Colonic mucosa (tissue), 4 donors: ENCODE results near the gene SNRPD2. TPM values are rescaled to one million over a fixed set of nuclear protein-coding genes. Genes with fewer than 3 reads are reported as not detected.

Experiments used
- DNase-seq: peaks from one replicate; pipeline ENCODE4 v3.0.0-alpha.2; 2020
- H3K27ac ChIP-seq: fragments of 200-600 bp; one replicate; pipeline ENCODE4 v1.8.0; 2021
- H3K27me3 ChIP-seq: fragments of 200-600 bp; one replicate; pipeline ENCODE4 v1.8.0; 2021
- H3K36me3 ChIP-seq: fragments of 200-600 bp; one replicate; pipeline ENCODE4 v1.8.0; 2021
- H3K4me1 ChIP-seq: fragments of 200-600 bp; one replicate; pipeline ENCODE4 v1.8.0; 2021; ENCODE audit warnings: mild to moderate bottlenecking
- H3K4me3 ChIP-seq: fragments of 200-600 bp; one replicate; pipeline ENCODE4 v1.8.0; 2021
- H3K9ac ChIP-seq, 2 donors: one replicate each; pipeline ENCODE4 v1.7.0; 2013; ENCODE audit warnings: control low read depth in 2 of 2, low read depth in 2 of 2, low read length in 2 of 2
- H3K9me3 ChIP-seq: fragments of 200-600 bp; one replicate; pipeline ENCODE4 v1.8.0; 2021
- intact Hi-C: fragments of 100-400 bp; cut with DNase I; formaldehyde crosslinking; loops from one replicate; pipeline ENCODE4 v1.14.1; 2022
- total RNA-seq, 2 donors: library from RNA; stranded (reverse); fragmentation: NEBNext Ultra II Directional in 1 of 2; extraction: Animal tissue kit (Norgen Biotek cat#: 25700) in 1 of 2; gene quantifications; one replicate each; pipeline ENCODE4 v1.2.1, GENCODE V29; 2021
- TF ChIP-seq, protein P1 (sequence below): fragments of 200-600 bp; IDR thresholded peaks from one replicate; pipeline ENCODE4 v1.8.0; 2022; ENCODE audit warnings: antibody characterized with exemption, mild to moderate bottlenecking
- donor health status: healthy.
- donor health status: DM: no; HTN: no; CAD: no.
- donor health status: DM: no; HTN: no; CAD: no.

The SNRPD2 gene
- total RNA-seq, 2 donors from 2014 or later, result 269 to 484 TPM

DNA sequence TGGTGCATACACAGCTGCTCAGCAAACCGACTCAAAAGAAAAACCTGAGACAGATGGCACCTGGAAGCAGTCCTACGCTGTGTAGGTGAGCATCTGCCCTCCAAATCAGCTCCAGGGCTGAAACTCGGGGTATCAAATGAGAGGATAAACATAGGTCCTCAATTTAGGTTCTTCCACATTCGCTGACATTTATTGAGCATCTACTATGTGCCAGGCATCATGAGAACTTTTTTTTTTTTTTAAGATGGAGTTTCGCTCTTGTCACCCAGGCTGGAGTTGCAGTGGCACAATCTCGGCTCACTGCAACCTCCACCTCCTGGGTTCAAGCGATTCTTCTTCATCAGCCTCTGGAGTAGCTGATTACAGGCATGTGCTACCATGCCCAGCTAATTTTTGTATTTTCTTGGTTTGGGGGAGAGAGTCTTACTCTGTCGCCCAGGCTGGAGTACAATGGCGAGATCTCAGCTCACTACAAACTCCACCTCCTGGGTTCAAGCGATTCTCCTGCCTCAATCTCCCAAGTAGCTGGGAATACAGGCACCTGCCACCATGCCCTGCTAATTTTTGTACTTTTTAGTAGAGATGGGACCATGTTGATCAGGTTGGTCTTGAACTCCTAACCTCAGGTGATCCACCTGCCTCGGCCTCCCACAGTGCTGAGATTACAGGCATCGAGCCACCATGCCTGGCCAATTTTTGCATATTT lies 14.1 kb upstream of the SNRPD2 start:
- Histone ChIP-seq H3K36me3 (no peaks in the 10 kb centered on the region), H3K4me1 (no peaks in the 10 kb centered on the region), H3K4me3 (no peak overlapping the region), H3K27ac (no peak overlapping the region), H3K9ac (no peak overlapping the region), H3K27me3 (no peaks in the 10 kb centered on the region), H3K9me3 (no peaks in the 10 kb centered on the region)
- TF ChIP-seq, protein P1, sequence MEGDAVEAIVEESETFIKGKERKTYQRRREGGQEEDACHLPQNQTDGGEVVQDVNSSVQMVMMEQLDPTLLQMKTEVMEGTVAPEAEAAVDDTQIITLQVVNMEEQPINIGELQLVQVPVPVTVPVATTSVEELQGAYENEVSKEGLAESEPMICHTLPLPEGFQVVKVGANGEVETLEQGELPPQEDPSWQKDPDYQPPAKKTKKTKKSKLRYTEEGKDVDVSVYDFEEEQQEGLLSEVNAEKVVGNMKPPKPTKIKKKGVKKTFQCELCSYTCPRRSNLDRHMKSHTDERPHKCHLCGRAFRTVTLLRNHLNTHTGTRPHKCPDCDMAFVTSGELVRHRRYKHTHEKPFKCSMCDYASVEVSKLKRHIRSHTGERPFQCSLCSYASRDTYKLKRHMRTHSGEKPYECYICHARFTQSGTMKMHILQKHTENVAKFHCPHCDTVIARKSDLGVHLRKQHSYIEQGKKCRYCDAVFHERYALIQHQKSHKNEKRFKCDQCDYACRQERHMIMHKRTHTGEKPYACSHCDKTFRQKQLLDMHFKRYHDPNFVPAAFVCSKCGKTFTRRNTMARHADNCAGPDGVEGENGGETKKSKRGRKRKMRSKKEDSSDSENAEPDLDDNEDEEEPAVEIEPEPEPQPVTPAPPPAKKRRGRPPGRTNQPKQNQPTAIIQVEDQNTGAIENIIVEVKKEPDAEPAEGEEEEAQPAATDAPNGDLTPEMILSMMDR, result no peak
- intact Hi-C loops, result no loop called here
- DNase-seq, result no peak

DNA sequence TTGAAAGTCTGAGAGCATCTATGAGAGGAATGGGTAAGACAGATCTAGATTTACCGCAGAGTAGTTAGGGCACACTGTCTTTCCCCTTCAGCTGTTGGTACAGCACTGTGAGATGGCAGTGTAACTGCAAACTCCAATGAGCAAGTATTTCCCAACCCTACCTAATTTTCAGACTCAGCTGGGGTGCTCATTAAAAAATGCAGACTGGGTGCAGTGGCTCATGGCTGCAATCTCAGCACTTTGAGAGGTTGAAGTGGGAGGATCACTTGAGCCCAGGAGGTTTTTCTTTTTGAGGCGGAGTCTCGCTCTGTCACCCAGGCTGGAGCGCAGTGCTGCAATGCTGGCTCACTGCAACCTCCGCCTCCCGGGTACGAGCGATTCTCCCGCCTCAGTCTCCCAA lies 13.4 kb upstream of the SNRPD2 start:
- Histone ChIP-seq H3K27me3 (no peaks in the 10 kb centered on the region), H3K9ac (no peak overlapping the region), H3K27ac (no peak overlapping the region), H3K9me3 (no peaks in the 10 kb centered on the region), H3K4me1 (no peaks in the 10 kb centered on the region), H3K4me3 (no peak overlapping the region), H3K36me3 (no peaks in the 10 kb centered on the region)
- TF ChIP-seq, protein P1, result no peak
- DNase-seq, result no peak
- intact Hi-C loops, result no loop called here

DNA sequence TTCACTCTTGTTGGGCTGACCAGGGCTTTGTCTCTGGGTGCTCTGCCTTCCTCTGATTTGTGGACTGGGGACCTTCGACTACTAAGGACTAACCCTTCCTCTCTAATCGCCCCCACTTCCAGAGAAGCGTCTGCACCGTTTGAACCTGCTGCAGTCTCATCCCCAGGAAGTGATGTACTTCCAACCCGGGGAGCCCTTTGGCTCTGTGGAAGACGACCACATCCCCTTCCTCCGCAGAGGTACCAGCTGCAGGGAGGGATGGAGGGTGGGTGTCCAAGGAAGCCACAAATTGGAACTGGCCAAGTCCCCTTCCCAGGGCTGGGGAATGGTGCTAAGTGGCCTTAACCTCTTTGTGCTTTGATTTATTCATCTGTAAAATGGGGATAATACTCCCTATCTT lies 9.9 kb upstream of the SNRPD2 start:
- intact Hi-C loops, result no loop called here
- TF ChIP-seq, protein P1, result no peak
- no peak overlapping the region for H3K4me3 ChIP-seq
- H3K36me3 ChIP-seq, result no peaks in the 10 kb centered on the region
- H3K27me3 ChIP-seq, result no peaks in the 10 kb centered on the region
- no peaks in the 10 kb centered on the region for H3K4me1 ChIP-seq
- no peak overlapping the region for H3K27ac ChIP-seq
- H3K9me3 ChIP-seq, result no peaks in the 10 kb centered on the region
- H3K9ac ChIP-seq, result no peak overlapping the region
- no peak for DNase-seq

DNA sequence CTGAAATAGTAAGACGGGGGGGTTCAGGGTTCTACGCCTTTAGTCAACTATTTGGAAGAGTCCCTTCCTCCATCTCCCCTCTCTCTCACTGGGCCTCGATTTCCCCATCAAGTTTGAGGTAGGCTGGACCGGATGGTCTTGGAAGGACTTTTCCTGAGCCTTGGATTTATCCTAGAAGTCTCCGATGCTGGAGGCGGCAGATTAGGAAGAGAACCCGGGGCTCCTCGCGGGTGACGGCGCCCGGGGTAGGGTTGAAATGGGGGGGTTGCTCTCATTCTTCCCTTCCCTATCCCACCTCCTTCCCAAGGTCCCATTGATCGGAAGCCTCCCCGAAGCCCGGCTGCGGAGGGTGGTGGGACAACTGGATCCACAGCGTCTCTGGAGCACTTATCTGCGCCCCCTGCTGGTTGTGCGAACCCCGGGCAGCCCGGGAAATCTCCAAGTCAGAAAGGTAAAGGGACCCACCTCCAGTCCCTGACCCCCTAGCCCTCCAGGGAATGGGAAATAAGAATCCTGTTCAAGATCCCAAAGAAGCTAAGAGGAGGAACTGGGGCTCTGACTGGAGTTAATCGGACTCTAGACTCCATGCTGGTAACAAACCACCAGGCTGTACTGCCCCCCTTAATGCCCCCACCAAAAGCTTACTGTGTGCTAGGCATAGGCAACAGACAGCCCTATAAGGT lies 1.5 kb upstream of the SNRPD2 start:
- TF ChIP-seq, protein P1, result peak; percentile 92
- peak overlapping the region; percentile 97 for H3K4me3 ChIP-seq
- H3K4me1 ChIP-seq, result peaks cover 4% of the 10 kb centered on the region
- H3K27me3 ChIP-seq, result no peaks in the 10 kb centered on the region
- H3K9ac ChIP-seq, result peak overlapping the region; percentile 82 to 97
- no peaks in the 10 kb centered on the region for H3K36me3 ChIP-seq
- intact Hi-C loops, result loop anchor here (5.0 kb wide), 1 partner anchor 74 kb away; the partner anchor contains the start of gene SIX5
- no peaks in the 10 kb centered on the region for H3K9me3 ChIP-seq
- peak; percentile 90 for DNase-seq
- peak overlapping the region; percentile 93 for H3K27ac ChIP-seq

DNA sequence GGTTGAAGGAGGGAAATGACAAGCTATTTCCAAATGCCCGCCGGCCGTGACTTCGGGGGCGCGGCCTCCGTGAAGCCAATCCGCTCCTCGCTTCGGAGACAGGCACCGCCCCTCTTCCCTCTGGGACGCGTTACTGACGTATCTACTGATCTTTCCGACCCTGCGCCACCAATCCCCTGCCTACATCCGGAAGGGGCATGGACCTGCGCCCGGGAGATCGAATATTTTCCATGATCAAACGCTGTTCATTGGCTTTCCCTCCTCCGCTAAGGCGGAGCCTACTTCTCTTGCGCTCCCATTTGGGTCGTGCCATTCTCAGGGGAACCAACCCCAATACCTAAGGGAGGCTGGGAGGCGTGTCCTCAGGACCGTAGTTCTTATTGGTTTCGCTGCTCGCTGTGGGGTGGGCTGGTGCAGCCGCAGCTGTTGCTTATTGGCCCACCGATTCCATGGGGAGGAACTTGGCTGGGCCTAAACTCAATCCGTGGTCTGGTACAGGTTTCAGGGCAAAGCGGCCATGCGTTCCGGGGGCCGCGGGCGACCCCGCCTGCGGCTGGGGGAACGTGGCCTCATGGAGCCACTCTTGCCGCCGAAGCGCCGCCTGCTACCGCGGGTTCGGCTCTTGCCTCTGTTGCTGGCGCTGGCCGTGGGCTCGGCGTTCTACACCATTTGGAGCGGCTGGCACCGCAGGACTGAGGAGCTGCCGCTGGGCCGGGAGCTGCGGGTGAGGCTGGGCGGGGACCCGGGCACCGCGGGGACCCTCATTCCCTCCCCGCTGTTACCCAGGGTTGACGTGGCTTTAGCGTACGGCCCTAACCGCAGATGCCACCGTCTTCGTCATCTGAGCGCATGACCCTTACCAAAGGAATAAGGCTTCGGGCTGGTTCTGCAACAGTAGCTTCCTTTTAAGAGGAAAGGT lies 693 bp upstream of the SNRPD2 start, which contains the start of gene QPCTL:
TSS of gene QPCTL (plus strand) at position 480 of the 919 bp plus-strand sequence. CDS start at position 518, 38 bp downstream.
- Histone ChIP-seq H3K9me3 (no peaks in the 10 kb centered on the region), H3K27ac (peak within 1 kb of the TSS; percentile 93), H3K27me3 (no peaks in the 10 kb centered on the region), H3K4me1 (peaks cover 4% of the 10 kb centered on the region), H3K4me3 (peak within 1 kb of the TSS; percentile 97), H3K36me3 (no peaks in the 10 kb centered on the region), H3K9ac (peak within 1 kb of the TSS; percentile 96 to 97)
- DNase-seq, result peak; percentile 97
- intact Hi-C loops, result loop anchor here (5.0 kb wide), 1 partner anchor 75 kb away; the partner anchor contains the start of gene SIX5
- TF ChIP-seq, protein P1, result no peak
